Activated CD8-positive, alpha-beta memory T cell treated with anti-CD3 and anti-CD28 coated beads for 4 hours (primary cell): ENCODE measurements around the gene MPZL1.
"Not testable (repeated sequence)": the region's sequence is repeated elsewhere in the genome, so short reads cannot be mapped to it uniquely, and the experiment has no call there.

ENCODE experiments used
- DNase-seq, 2 donors: peaks; one replicate each; pipeline ENCODE4 v3.0.0-alpha.2; 2020; ENCODE audit warnings: low read depth in 2 of 2

MPZL1 gene

DNA sequence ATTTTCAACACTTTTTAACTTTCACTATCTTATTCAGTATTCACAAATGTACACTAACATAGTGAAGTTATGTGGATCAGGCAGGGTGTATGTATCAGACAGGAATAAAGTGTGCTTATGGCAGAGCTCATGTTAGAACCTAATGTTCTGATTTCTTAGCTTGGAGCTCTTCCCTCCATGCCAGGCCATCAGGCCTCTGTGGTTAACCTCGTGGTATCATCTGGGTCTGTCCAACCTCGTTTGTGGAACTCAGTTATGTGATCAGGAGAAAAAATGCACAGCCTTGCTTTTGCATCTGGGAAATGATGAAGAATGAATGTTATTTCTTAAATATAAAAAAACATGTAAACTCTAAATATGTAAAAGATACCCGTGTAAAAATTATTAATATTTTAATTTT lies 86.9 kb downstream of the MPZL1 start:
- no peak for DNase-seq

DNA sequence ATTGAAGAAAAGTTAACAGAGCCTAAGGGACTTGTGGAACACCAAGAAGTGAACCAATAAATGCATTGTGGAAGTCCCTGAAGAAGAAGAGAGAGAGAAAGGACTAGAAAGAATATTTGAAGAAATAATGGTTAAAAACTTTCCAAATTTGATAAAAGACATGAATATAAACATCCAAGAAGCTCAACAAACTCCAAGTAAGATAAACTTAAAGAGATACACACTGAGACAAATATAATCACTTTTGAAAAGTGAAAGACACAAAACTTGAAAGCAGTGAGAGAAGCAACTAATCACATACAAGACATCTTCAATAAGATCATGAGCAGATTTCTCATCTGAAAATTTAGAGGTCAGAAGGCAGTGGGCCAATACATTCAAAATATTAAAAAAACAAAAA lies 91.2 kb downstream of the MPZL1 start:
- DNase-seq = no peak

DNA sequence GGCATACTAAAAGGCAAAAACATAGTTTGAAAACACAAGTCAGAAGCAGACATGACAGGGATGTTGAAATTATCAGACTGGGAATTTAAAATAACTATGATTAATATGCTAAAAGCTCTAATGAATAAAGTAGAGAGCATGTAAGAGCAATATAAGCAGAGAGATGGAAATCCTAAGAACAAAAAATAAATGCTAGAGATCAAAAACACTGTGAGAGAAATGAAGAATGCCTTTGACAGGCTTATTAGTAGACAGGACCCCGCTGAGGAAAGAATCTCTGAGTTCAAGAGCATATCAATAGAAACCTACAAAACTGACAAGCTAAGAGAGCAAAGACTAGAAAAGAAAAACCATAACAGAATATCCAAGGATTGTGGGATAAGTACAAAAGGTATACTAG lies 93.9 kb downstream of the MPZL1 start:
- no peak for DNase-seq

DNA sequence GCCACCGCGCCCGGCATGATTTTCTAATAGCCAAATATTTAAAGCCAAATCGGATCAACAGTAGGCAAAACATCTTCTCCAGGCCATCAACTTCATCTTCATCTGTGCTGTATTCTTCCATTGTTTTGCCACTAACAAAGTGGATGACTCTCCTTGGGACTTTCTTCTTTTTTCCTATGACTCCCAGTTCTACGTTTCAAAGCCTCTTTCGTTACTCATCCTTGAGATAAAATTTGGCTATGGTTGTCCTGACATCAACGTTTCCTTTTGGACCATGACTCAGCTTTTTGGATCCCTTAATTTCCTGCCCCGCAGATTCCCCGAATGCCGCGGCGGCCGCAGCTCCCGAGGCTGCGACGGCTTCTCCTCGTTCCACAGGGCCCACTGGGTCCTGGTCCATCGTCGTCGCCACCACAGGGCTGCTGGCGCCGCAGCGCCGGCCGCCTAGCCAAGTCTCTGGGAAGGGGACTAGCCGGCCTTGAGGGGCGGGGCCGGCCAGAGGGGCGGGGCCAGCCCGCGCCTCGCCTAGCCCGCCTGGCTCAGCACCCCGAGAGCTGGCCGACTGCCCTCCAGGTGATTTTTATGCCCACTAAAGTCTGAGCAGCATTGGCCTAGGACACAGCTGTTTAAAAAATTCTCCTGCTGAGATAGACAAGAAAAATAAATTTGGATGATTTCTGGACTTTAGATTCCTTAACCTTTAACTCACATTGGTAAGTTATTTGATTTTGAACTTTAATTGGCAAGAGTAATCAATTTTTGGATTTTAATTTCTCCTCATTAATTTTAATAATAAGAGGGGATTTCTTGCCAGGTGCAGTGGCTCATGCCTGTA lies 98.3 kb downstream of the MPZL1 start:
- no peak for DNase-seq

DNA sequence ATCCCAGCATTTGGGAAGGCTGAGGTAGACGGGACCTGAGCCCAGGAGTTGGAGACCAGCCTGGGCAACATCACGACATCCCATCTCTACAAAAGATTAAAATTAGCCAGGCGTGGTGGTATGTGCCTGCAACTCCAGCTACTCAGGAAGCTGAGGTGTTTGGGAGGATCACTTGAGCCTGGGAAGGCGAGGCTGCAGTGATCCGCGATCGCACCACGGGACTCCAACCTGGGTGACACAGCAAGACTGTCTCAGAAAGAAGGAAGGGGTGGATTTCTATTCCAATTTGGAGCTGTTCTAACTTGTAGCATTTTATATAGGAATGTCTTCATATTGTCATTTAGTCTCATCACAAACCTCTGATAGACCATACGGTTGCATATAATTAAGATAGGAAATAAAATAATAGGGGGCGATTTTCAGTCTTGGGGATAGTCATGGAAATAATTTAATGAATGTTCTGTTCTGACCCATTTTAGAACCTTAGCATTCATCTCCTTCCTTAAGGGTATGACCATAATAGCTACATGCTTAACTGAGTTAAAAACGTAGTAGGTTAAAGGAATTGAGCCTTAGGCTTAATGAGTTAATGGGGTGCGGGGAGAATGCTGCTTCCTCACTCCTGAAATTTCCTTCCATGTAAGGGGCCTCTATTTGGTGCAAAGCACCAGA lies 99.0 kb downstream of the MPZL1 start:
- no peak for DNase-seq

DNA sequence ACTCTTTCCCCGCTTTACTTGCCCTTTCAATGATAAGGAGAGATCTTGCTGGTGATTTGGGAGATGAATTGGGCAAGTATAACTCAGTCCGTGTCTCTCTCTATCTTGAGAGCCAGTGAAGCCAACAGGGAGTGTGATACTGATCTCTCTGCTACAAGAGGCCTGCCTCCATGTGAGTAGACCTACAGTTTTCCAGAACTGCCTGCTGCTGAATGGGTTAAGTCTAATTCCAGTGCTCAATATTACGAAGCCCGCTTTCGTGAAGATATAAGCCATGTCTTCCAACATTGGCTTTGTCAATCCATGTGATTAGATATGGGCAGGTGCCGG lies 99.5 kb downstream of the MPZL1 start:
- no peak for DNase-seq

DNA sequence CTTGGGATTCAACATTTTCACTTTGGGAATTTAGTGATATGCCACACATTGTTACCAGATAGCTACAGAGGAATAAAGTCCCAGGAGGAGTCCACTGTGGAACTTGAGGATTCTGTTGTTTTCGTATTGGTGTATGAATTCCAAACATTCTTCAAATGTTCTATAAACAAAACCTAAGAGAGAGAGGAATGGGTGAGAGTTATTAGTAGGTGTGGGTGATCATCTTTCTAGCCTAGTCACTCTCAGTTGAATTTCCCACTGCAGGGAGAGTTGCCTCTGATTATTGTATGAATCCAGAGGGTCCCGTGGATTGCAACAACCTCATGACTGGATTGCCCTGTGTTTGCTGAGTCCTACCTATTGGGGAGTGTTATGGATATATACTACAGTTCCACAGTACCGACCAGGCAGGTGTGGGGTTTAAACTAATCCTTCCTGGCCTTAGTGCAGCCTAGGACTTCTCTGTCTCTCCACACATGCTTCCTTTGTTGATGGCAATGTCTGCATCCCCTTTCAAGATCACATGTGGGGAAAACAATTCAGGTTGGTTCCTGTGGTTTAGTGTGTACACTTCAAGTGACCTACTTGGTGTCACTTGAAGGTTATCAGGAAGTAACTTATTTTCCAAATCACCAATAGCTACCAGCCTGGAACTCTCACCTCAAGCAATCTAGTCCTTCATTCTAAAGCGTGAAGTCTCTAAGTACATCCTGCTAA lies 100.3 kb downstream of the MPZL1 start:
- DNase-seq = no peak

DNA sequence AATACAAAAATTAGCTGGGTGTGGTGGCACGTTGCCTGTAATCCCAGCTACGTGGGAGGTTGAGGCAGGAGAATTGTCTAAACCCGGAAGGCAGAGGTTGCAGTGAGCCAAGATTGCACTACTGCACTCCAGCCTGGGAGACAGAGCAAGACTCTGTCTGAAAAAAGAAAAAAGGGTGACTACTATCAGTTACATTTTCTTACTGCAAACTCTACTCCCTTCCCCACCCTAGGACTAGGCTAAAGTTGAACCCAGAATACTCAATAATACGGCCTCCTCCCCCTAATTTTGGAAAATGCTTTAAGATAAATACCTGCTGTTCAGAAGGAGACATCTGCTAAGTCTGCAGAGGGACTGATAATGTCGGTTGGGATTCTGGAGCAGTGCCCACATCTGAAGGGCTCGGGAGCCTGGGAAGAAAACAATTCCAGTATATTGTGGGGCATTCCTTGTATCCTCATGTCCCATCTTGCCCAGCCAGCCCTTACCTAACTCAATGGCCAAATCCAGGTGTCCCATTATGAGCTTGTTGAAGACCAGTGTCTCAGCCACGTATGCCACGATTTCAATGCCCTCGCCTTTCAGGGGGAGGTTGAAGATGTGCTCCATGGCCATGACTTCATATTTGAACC lies 102.5 kb downstream of the MPZL1 start:
- DNase-seq = no peak

DNA sequence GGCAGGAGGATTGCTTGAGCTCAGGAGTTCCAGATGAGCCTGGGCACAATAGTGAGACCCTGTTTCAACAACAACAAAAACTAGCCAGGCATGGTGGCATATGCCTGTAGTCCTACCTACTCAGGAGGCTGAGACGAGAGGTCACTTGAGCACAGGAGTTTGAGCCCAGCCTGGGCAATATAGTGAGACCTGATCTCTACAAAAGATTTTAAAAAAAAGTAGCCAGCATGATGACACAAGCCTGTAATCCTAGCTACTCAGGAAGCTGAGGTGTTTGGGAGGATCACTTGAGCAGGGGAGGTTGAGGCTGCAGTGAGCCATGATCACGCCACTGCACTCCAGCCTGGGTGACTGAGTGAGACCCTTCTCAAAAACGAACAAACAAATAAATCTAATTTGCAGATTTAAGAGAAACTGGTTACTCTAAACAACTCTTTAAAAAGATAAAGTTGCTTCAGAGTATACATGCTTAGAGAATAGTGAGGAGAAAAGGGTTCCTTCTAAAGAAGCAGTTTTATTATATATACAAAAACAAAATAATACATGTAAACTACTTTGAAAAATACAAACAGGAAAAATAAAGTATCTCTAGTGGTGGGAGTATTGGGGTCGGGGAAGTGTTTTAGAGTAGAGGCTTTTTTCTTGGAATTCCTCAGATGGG lies 103.8 kb downstream of the MPZL1 start:
- no peak for DNase-seq

DNA sequence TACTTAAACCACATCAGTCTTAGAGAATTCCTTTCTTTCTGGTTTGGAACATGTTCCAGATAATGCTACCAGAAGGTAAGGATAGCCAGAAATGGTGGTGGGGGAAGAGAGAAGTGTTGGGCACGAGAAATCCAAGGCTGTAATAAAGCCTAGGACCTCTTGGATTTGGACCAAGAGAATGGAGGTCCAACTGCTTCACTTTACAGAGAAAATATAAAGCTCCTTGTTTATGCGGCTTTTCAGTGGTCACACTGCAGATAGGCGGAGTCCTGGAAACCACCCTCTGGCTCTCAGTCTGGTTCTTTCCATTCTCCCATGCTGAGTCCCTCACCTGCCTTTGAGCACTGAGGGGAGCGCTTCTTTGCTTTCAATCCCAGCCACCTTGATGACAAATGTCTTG lies 104.3 kb downstream of the MPZL1 start:
- no peak for DNase-seq

DNA sequence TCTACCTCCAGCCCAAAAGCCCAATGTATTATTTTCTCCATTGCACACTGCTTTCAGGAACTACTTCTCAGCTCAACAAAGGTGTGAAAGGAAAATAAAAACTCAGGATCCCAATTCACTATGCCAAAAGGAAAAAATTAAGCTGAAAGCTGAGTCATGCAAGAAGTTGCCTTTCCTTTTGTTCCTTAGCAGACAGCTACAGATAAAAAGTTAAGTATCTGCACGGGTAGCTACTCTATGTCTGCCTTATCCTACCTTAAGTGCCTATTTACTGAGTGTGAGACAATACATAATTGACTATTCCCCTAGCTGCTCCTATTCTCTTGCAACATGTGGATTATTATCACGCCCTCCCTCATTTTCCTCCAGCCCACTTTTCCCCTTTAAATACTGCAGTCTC lies 108.1 kb downstream of the MPZL1 start:
- DNase-seq = no peak

DNA sequence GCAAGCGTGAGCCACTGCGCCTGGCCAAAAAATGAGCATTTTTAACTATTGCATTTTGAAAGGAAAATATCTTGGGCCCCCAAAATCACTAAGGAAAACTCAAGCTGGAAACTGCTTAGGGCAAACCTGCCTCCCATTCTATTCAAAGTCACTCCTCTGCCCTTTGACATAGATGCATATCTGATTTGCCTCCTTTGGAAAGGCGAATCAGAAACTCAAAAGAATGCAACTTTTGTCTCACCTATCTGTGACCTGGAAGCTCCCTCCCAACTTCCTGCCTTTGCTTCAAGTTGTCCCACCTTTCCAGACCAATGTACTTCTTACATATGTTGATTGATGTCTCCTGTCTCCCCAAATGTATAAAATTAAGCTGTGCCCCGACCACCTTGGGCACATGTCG lies 108.9 kb downstream of the MPZL1 start:
- DNase-seq = not testable (repeated sequence)

DNA sequence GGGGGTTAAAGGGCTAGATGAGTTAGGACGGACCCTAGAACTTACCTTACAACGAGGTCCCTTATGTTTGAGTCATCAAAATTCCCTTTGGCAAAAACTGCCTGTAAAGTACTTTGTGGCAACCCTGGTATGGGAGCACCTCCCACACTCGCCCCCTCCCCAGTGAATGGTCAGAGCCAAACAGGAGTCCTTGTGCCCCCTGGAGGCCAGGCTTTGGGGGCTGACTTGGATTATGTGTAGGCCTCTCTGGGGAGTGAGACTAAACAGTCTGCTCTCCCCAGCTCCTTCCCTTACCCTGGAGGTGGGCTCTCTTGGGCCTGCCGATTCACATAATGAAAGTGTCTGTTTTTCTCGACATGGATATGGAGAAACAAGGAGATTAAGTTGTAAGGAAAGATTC lies 110.9 kb downstream of the MPZL1 start:
- no peak for DNase-seq

DNA sequence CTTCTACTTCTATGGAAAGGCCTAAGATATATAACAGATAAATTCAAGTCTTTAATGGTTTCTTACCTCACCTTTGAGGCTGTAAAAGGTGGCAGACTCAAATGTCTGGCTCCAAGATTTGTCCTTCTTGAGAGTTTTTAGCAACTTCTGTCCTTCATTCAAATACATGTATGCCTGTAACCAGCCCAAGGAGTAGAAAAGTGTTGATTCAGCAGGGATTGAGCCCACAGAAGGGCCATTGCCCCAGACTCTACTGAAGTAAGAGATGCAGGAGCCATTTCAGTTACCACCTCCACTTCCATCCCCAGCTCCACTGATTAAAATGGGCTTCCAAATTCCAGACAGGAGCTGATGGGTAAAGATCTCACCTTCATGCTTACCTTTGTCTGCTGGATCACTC lies 112.1 kb downstream of the MPZL1 start:
- DNase-seq = no peak

DNA sequence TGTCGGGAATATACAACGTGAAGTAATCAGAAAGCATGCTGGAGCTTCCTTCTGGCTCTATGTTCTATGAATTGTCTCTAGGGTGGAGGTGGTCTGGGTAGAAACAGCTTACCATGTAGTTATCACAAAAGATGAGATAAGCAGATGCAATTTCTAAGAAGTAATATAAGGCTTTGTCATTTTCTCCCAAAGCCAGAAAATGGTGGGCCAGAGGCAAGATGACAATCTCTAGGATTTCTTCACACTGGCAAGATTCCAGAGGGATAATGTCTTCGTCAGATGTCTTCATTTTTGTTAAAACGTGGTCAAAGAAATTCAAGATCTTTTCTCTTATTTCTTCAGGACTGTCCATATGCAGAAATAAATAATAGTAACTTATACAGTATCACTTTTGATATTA lies 114.4 kb downstream of the MPZL1 start:
- no peak for DNase-seq

DNA sequence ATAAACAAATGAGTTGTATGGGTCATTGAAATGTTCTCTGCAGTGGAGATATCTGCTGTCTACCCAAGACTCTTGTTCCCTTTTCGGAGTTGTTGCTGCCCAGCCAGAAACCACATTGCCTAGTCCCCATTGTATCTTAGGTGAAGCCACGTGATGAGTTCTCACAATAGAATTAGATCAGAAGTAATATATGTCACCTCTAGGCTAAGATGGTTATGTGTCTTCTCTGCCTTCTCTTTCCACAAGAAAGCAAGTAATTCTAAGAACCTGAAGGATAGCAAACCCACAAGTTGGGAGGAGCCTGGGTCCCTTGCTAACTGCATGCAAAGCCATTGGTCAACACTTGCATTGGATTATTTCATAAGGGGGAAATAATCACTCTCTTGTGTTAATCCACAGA lies 115.5 kb downstream of the MPZL1 start:
- no peak for DNase-seq

DNA sequence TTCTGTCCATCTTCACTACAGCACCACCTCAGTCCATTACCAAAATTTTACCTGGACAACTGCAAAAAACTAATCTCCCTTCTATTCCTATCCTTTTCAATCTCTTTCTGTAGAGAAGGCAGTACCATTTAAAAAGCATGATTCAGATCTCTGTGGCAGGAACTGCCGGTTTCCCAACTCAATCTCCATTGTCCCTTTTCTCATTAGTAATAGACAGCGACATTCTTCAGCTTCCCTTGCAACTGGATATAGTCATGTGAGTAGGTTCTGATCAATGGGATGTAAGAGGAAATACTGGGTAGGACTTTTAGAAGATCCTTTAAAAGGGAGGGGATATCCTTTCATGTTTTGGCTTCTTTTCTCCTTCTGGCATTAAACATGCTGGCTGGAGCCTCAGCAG lies 117.2 kb downstream of the MPZL1 start:
- DNase-seq = no peak
